Lower lobe of right lung (tissue), 2 donors: ENCODE results near the gene NGF. TPM values are rescaled to one million over a fixed set of nuclear protein-coding genes. Genes with fewer than 3 reads are reported as not detected.

ENCODE experiments used
- ATAC-seq, 2 donors: fragments of 200-7000 bp; cut with Tn5 transposase; one replicate each; pipeline ENCODE4 v1.9.1; 2020 to 2022; ENCODE audit warnings: mild to moderate bottlenecking in 2 of 2, moderate library complexity in 2 of 2
- DNase-seq: peaks from one replicate; pipeline ENCODE4 v3.0.0-alpha.2; 2020
- H3K27ac ChIP-seq: fragments of 200-600 bp; one replicate; pipeline ENCODE4 v1.8.0; 2022
- H3K27me3 ChIP-seq: fragments of 200-600 bp; one replicate; pipeline ENCODE4 v1.8.0; 2022; ENCODE audit warnings: low read depth
- H3K36me3 ChIP-seq: fragments of 200-600 bp; one replicate; pipeline ENCODE4 v1.8.0; 2022; ENCODE audit warnings: mild to moderate bottlenecking
- H3K4me1 ChIP-seq: fragments of 200-600 bp; one replicate; pipeline ENCODE4 v1.8.0; 2022
- H3K4me3 ChIP-seq: fragments of 200-600 bp; one replicate; pipeline ENCODE4 v1.8.0; 2022; ENCODE audit warnings: mild to moderate bottlenecking
- H3K9me3 ChIP-seq: fragments of 200-600 bp; one replicate; pipeline ENCODE4 v1.8.0; 2022
- intact Hi-C: fragments of 100-400 bp; cut with DNase I; formaldehyde crosslinking; loops from one replicate; pipeline ENCODE4 v1.11.0; 2022
- total RNA-seq: library from RNA; stranded (reverse); fragmentation: NEBNext Ultra II Directional; extraction: Animal tissue kit (Norgen Biotek cat#: 25700); gene quantifications from one replicate; pipeline ENCODE4 v1.2.1, GENCODE V29; 2021
- TF ChIP-seq, protein P1 (sequence below): fragments of 200-600 bp; IDR thresholded peaks from one replicate; pipeline ENCODE4 v1.8.0; 2022; ENCODE audit warnings: antibody characterized with exemption, mild to moderate bottlenecking
- donor health status: DM: no; HTN: yes; CAD: no; lungs with severe emphysema.

Gene NGF
- total RNA-seq, 1 donor from 2014 or later: 0.97 TPM

- peaks cover 18% of the 10 kb centered on the region for H3K4me1 ChIP-seq
- TF ChIP-seq, protein P1, sequence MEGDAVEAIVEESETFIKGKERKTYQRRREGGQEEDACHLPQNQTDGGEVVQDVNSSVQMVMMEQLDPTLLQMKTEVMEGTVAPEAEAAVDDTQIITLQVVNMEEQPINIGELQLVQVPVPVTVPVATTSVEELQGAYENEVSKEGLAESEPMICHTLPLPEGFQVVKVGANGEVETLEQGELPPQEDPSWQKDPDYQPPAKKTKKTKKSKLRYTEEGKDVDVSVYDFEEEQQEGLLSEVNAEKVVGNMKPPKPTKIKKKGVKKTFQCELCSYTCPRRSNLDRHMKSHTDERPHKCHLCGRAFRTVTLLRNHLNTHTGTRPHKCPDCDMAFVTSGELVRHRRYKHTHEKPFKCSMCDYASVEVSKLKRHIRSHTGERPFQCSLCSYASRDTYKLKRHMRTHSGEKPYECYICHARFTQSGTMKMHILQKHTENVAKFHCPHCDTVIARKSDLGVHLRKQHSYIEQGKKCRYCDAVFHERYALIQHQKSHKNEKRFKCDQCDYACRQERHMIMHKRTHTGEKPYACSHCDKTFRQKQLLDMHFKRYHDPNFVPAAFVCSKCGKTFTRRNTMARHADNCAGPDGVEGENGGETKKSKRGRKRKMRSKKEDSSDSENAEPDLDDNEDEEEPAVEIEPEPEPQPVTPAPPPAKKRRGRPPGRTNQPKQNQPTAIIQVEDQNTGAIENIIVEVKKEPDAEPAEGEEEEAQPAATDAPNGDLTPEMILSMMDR: no peak
- ATAC-seq (no peak), DNase-seq (no peak)
- no peaks in the 10 kb centered on the region for H3K9me3 ChIP-seq
- H3K27me3 ChIP-seq: peaks cover 17% of the 10 kb centered on the region
- intact Hi-C loops: no loop called here
- no peak overlapping the region for H3K27ac ChIP-seq
- no peak overlapping the region for H3K4me3 ChIP-seq
- H3K36me3 ChIP-seq: no peaks in the 10 kb centered on the region
Observed at GRCh38 chr1:115332813-115333608, 5.0 kb downstream of the NGF start.

GRCh38 chr1:115331558-115332331 is 6.3 kb downstream of the NGF start:
- intact Hi-C loops: no loop called here
- TF ChIP-seq, protein P1: no peak

DNA sequence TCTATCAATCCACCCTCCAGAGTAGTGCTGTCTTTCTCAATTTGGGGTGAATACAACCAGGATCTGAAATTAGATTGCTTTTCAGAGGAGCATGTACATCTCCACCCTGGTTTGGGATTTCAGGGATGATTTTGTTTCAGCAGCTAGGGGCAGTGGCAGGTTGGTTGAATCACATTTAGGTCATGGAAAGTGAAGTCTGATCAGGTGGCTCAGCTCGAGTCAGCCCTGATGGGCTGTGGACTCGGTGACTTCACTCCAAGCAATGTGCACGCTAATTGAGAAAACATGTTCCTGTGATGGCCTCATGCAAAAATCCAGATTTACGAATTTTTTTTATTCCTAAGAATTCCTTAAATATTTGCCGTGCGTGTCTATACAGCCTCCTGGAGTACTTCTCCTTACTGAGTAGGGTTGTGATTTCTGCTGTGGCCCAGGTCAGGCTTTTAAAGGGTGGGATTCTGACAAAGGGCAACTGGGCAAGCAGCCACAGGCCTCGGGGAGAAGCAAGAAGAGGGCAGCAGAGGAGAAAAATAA is 7.5 kb downstream of the NGF start:
- H3K36me3 ChIP-seq: no peaks in the 10 kb centered on the region
- TF ChIP-seq, protein P1: no peak
- DNase-seq: no peak
- no peak for ATAC-seq
- H3K27me3 ChIP-seq: peaks cover under 1% of the 10 kb centered on the region
- intact Hi-C loops: no loop called here
- no peak overlapping the region for H3K4me3 ChIP-seq
- H3K27ac ChIP-seq: no peak overlapping the region
- H3K4me1 ChIP-seq: peaks cover 18% of the 10 kb centered on the region
- H3K9me3 ChIP-seq: no peaks in the 10 kb centered on the region

More at GRCh38 chr1:115331558-115332331, 6.3 kb downstream of the NGF start:
- Histone ChIP-seq H3K27ac (peak overlapping the region; percentile 1), H3K36me3 (no peaks in the 10 kb centered on the region), H3K4me3 (no peak overlapping the region), H3K9me3 (no peaks in the 10 kb centered on the region), H3K4me1 (peaks cover 18% of the 10 kb centered on the region), H3K27me3 (peaks cover 7% of the 10 kb centered on the region)
- ATAC-seq (no peak), DNase-seq (no peak)

GRCh38 chr1:115329965-115330364 is 8.1 kb downstream of the NGF start:
- TF ChIP-seq, protein P1: no peak
- intact Hi-C loops: no loop called here
- peaks cover 18% of the 10 kb centered on the region for H3K4me1 ChIP-seq
- H3K27me3 ChIP-seq: no peaks in the 10 kb centered on the region
- H3K4me3 ChIP-seq: no peak overlapping the region
- no peaks in the 10 kb centered on the region for H3K36me3 ChIP-seq
- DNase-seq (no peak), ATAC-seq (peak in 1 of 2 donors; percentile 35)
- no peak overlapping the region for H3K27ac ChIP-seq
- no peaks in the 10 kb centered on the region for H3K9me3 ChIP-seq

GRCh38 chr1:115327270-115327669 is 10.8 kb downstream of the NGF start:
- DNase-seq: no peak
- no peaks in the 10 kb centered on the region for H3K27me3 ChIP-seq
- no peaks in the 10 kb centered on the region for H3K9me3 ChIP-seq
- H3K4me3 ChIP-seq: no peak overlapping the region
- intact Hi-C loops: no loop called here
- TF ChIP-seq, protein P1: no peak
- ATAC-seq: peak in 1 of 2 donors; percentile 66
- H3K36me3 ChIP-seq: no peaks in the 10 kb centered on the region
- peak overlapping the region; percentile 22 for H3K27ac ChIP-seq
- peaks cover 9% of the 10 kb centered on the region for H3K4me1 ChIP-seq
